Mesenchymal stem cell (in vitro differentiated cells and primary cell): Measurements from ENCODE around the gene CRADD.

Source experiments
- DNase-seq: peaks from one replicate; pipeline ENCODE4 v3.0.0-alpha.2; 2013
- H2AFZ ChIP-seq: one replicate; pipeline ENCODE4 v1.6.1; 2013; ENCODE audit warnings: low read depth, mild to moderate bottlenecking, control low read depth, inconsistent platforms, low read length, moderate library complexity
- H2AK5ac ChIP-seq: 2 replicates; pipeline ENCODE4 v1.6.1; 2013; ENCODE audit warnings: low read length, moderate library complexity, mild to moderate bottlenecking, inconsistent platforms; ENCODE audit not compliant: severe bottlenecking
- H2BK120ac ChIP-seq: one replicate; pipeline ENCODE4 v1.6.1; 2013; ENCODE audit warnings: low read depth, mild to moderate bottlenecking, inconsistent platforms, low read length, moderate library complexity
- H2BK12ac ChIP-seq, 2 experiments: one replicate each; pipeline ENCODE4 v1.6.1; 2013; ENCODE audit warnings: inconsistent platforms in 2 of 2, low read length in 2 of 2, mild to moderate bottlenecking in 2 of 2, moderate library complexity in 2 of 2, control low read depth in 1 of 2
- H2BK15ac ChIP-seq: one replicate; pipeline ENCODE4 v1.6.1; 2013; ENCODE audit warnings: mild to moderate bottlenecking, low read depth, inconsistent platforms; ENCODE audit not compliant: poor library complexity, severe bottlenecking
- H2BK5ac ChIP-seq: 2 replicates; pipeline ENCODE4 v1.6.1; 2013; ENCODE audit warnings: low read depth, mild to moderate bottlenecking, low read length, control low read depth, inconsistent platforms; ENCODE audit not compliant: poor library complexity, severe bottlenecking
- H3K14ac ChIP-seq, 2 experiments: one replicate each; pipeline ENCODE4 v1.6.1; 2013; ENCODE audit warnings: inconsistent platforms in 2 of 2, low read length in 2 of 2, control low read depth in 1 of 2, mild to moderate bottlenecking in 1 of 2, moderate library complexity in 1 of 2
- H3K18ac ChIP-seq, 2 experiments: one replicate each; pipeline ENCODE4 v1.6.1; 2013; ENCODE audit warnings: inconsistent platforms in 2 of 2, low read length in 2 of 2, control low read depth in 1 of 2, low read depth in 1 of 2, mild to moderate bottlenecking in 1 of 2
- H3K23ac ChIP-seq, 2 experiments: one replicate each; pipeline ENCODE4 v1.6.1; 2013; ENCODE audit warnings: inconsistent platforms in 2 of 2, low read length in 2 of 2, mild to moderate bottlenecking in 2 of 2, moderate library complexity in 2 of 2, control low read depth in 1 of 2
- H3K27ac ChIP-seq: 2 replicates; pipeline ENCODE4 v1.5.1; 2013; ENCODE audit warnings: mild to moderate bottlenecking, moderate library complexity, low read length, control low read depth, inconsistent platforms; ENCODE audit not compliant: poor library complexity, severe bottlenecking
- H3K27me3 ChIP-seq, 2 experiments: 2 replicates each; pipeline versions ENCODE4 v1.6.1 to v1.7.0; 2013; ENCODE audit warnings: low read length in 2 of 2, mild to moderate bottlenecking in 2 of 2, moderate library complexity in 2 of 2, control low read depth in 1 of 2, inconsistent platforms in 1 of 2; ENCODE audit not compliant: control insufficient read depth in 1 of 2, insufficient read depth in 1 of 2
- H3K36me3 ChIP-seq, 2 experiments: 2 replicates each; pipeline versions ENCODE4 v1.6.1 to v1.7.0; 2013; ENCODE audit warnings: low read length in 2 of 2, control low read depth in 1 of 2, inconsistent platforms in 1 of 2, low read depth in 1 of 2, mild to moderate bottlenecking in 1 of 2; ENCODE audit not compliant: insufficient read depth in 2 of 2, control insufficient read depth in 1 of 2
- H3K4ac ChIP-seq, 2 experiments: one replicate each; pipeline ENCODE4 v1.6.1; 2013; ENCODE audit warnings: inconsistent platforms in 2 of 2, low read length in 2 of 2, mild to moderate bottlenecking in 2 of 2, moderate library complexity in 2 of 2, control low read depth in 1 of 2, low read depth in 1 of 2
- H3K4me1 ChIP-seq: 2 replicates; pipeline ENCODE4 v1.6.1; 2013; ENCODE audit warnings: low read depth, low read length, control low read depth; ENCODE audit not compliant: control insufficient read depth, insufficient read depth
- H3K4me2 ChIP-seq: 2 replicates; pipeline ENCODE4 v1.6.1; 2013; ENCODE audit warnings: low read length, mild to moderate bottlenecking, inconsistent platforms; ENCODE audit not compliant: poor library complexity, severe bottlenecking
- H3K4me3 ChIP-seq, 2 experiments: 2 replicates each; pipeline versions ENCODE4 v1.5.1 to v1.7.0; 2013; ENCODE audit warnings: low read length in 2 of 2, mild to moderate bottlenecking in 2 of 2, control low read depth in 1 of 2, low read depth in 1 of 2; ENCODE audit not compliant: insufficient read depth in 1 of 2
- H3K79me1 ChIP-seq: replicated peaks from 2 replicates; pipeline ENCODE4 v1.6.1; 2013; ENCODE audit warnings: mild to moderate bottlenecking, control low read depth, low read length, inconsistent platforms; ENCODE audit not compliant: poor library complexity, severe bottlenecking
- H3K9ac ChIP-seq: 2 replicates; pipeline ENCODE4 v1.7.0; 2013; ENCODE audit warnings: mild to moderate bottlenecking, low read length, moderate library complexity
- H3K9me3 ChIP-seq: 2 replicates; pipeline ENCODE4 v1.7.0; 2013; ENCODE audit warnings: mild to moderate bottlenecking, low read length; ENCODE audit not compliant: control insufficient read depth
- H4K8ac ChIP-seq: one replicate; pipeline ENCODE4 v1.6.1; 2013; ENCODE audit warnings: inconsistent platforms, mild to moderate bottlenecking, low read length, moderate library complexity
- H4K91ac ChIP-seq: one replicate; pipeline ENCODE4 v1.6.1; 2013; ENCODE audit warnings: mild to moderate bottlenecking, low read length, inconsistent platforms
- WGBS: methylation state at CpG from one replicate; pipeline ENCODE4 v1.1.7; 2013; ENCODE audit warnings: mixed read lengths; 5-methylcytosine and 5-hydroxymethylcytosine counted together

CRADD gene

GRCh38 chr12:93684716-93685115 is 7.5 kb downstream of the CRADD start:
- H2BK120ac ChIP-seq = no peak overlapping the region
- H2AK5ac ChIP-seq = peak overlapping the region; percentile 31
- 93% methylated on average over 4 of the region's 4 CpGs for WGBS

GRCh38 chr12:93686572-93687356 is 9.6 kb downstream of the CRADD start:
- no peaks in the 10 kb centered on the region for H3K9me3 ChIP-seq
- no peak overlapping the region for H3K4me2 ChIP-seq
- H2BK120ac ChIP-seq = no peak overlapping the region
- H3K36me3 ChIP-seq = no peaks in the 10 kb centered on the region
- H3K27ac ChIP-seq = no peak overlapping the region
- H2AFZ ChIP-seq = no peak overlapping the region
- H3K27me3 ChIP-seq = no peaks in the 10 kb centered on the region
- no peak overlapping the region for H2BK15ac ChIP-seq
- no peak overlapping the region for H3K9ac ChIP-seq
- H3K14ac ChIP-seq = no peak overlapping the region
- H3K4ac ChIP-seq = no peak overlapping the region
- H3K18ac ChIP-seq = no peak overlapping the region
- H2BK5ac ChIP-seq = no peak overlapping the region
- no peak overlapping the region for H3K23ac ChIP-seq
- H2BK12ac ChIP-seq = no peak overlapping the region
- no peak overlapping the region for H2AK5ac ChIP-seq
- no peak overlapping the region for H4K91ac ChIP-seq
- WGBS = 97% methylated on average over 7 of the region's 8 CpGs
- H3K4me1 ChIP-seq = peaks cover 13% of the 10 kb centered on the region
- H3K4me3 ChIP-seq = no peak overlapping the region
- no peak overlapping the region for H4K8ac ChIP-seq
- peaks cover 14% of the 10 kb centered on the region for H3K79me1 ChIP-seq
- DNase-seq = no peak

More at GRCh38 chr12:93684716-93685115, 7.5 kb downstream of the CRADD start:
- Histone ChIP-seq H3K9ac (peak overlapping the region; percentile 62), H2AFZ (no peak overlapping the region), H3K79me1 (peaks cover 15% of the 10 kb centered on the region), H3K9me3 (no peaks in the 10 kb centered on the region), H3K4me2 (no peak overlapping the region), H3K36me3 (peaks cover 0 to under 1% of the 10 kb centered on the region in 2 experiments), H2BK5ac (no peak overlapping the region), H3K18ac (no peak overlapping the region), H3K4me3 (peak overlapping the region in 1 of 2 experiments; percentile 47), H3K14ac (no peak overlapping the region), H2BK15ac (no peak overlapping the region), H2BK12ac (no peak overlapping the region), H3K4ac (no peak overlapping the region), H4K8ac (no peak overlapping the region), H3K4me1 (peaks cover 13% of the 10 kb centered on the region), H3K27me3 (no peaks in the 10 kb centered on the region), H4K91ac (no peak overlapping the region), H3K27ac (no peak overlapping the region), H3K23ac (no peak overlapping the region)
- no peak for DNase-seq

- no peak overlapping the region for H3K4ac ChIP-seq
- WGBS = no CpG with 5 or more reads among the region's 2 CpGs
- H3K14ac ChIP-seq = no peak overlapping the region
- no peak overlapping the region for H3K23ac ChIP-seq
- H3K27me3 ChIP-seq = no peaks in the 10 kb centered on the region
- no peak overlapping the region for H2BK15ac ChIP-seq
- H3K9me3 ChIP-seq = no peaks in the 10 kb centered on the region
- H2AFZ ChIP-seq = no peak overlapping the region
- H3K79me1 ChIP-seq = peaks cover 3% of the 10 kb centered on the region
- peak overlapping the region in 1 of 2 experiments; percentile 71 for H2BK12ac ChIP-seq
- no peak overlapping the region for H3K4me2 ChIP-seq
- H4K8ac ChIP-seq = no peak overlapping the region
- no peak overlapping the region for H3K4me3 ChIP-seq
- no peak overlapping the region for H3K27ac ChIP-seq
- H3K36me3 ChIP-seq = no peaks in the 10 kb centered on the region
- peak overlapping the region; percentile 42 for H2AK5ac ChIP-seq
- no peak overlapping the region for H3K9ac ChIP-seq
- DNase-seq = peak; percentile 32
- H4K91ac ChIP-seq = no peak overlapping the region
- H2BK120ac ChIP-seq = no peak overlapping the region
- no peak overlapping the region for H2BK5ac ChIP-seq
- H3K4me1 ChIP-seq = peaks cover 6% of the 10 kb centered on the region
- peak overlapping the region in 1 of 2 experiments; percentile 43 for H3K18ac ChIP-seq
Observed at GRCh38 chr12:93689076-93689834, 12.1 kb downstream of the CRADD start.

GRCh38 chr12:93696462-93696861 is 19.3 kb downstream of the CRADD start:
- no peak overlapping the region for H4K91ac ChIP-seq
- H3K9ac ChIP-seq = no peak overlapping the region
- H3K27me3 ChIP-seq = no peaks in the 10 kb centered on the region
- H2BK12ac ChIP-seq = no peak overlapping the region
- no peak overlapping the region for H2BK120ac ChIP-seq
- no peak overlapping the region for H2AK5ac ChIP-seq
- no peak overlapping the region for H2AFZ ChIP-seq
- peaks cover 2% of the 10 kb centered on the region for H3K79me1 ChIP-seq
- no peak overlapping the region for H2BK15ac ChIP-seq
- no peak overlapping the region for H3K14ac ChIP-seq
- H3K23ac ChIP-seq = no peak overlapping the region
- H3K4me3 ChIP-seq = no peak overlapping the region
- no peak overlapping the region for H3K27ac ChIP-seq
- H3K9me3 ChIP-seq = no peaks in the 10 kb centered on the region
- no peak overlapping the region for H3K18ac ChIP-seq
- H3K4ac ChIP-seq = no peak overlapping the region
- no peak overlapping the region for H3K4me2 ChIP-seq
- H3K4me1 ChIP-seq = peaks cover 3% of the 10 kb centered on the region
- H2BK5ac ChIP-seq = no peak overlapping the region
- no peaks in the 10 kb centered on the region for H3K36me3 ChIP-seq
- H4K8ac ChIP-seq = no peak overlapping the region
- DNase-seq = no peak
